Naive B cell (primary cell): ENCODE results near the gene BEND2. TPM values are rescaled to one million over a fixed set of nuclear protein-coding genes. Genes with fewer than 3 reads are reported as not detected.
"Not testable (repeated sequence)": the region's sequence is repeated elsewhere in the genome, so short reads cannot be mapped to it uniquely, and the experiment has no call there.

Experiments
- ATAC-seq, 2 donors: fragments of 150-1000 bp; cut with Tn5 transposase; 2 replicates each; pipeline ENCODE4 v1.10.0; 2021; ENCODE audit warnings: low read depth in 2 of 2, mild to moderate bottlenecking in 2 of 2, moderate library complexity in 2 of 2
- DNase-seq: peaks from one replicate; pipeline ENCODE4 v3.0.0; 2022
- H3K27ac Mint-ChIP-seq, 6 donors: one replicate each; pipeline ENCODE4 v1.8.0; 2020 to 2022; ENCODE audit warnings: mild to moderate bottlenecking in 6 of 6, mixed read lengths in 6 of 6, moderate library complexity in 5 of 6, inconsistent platforms in 2 of 6
- H3K27me3 Mint-ChIP-seq, 3 donors: one replicate each; pipeline ENCODE4 v1.8.0; 2021 to 2022; ENCODE audit warnings: mixed read lengths in 3 of 3, mild to moderate bottlenecking in 1 of 3
- H3K36me3 Mint-ChIP-seq, 2 donors: one replicate each; pipeline ENCODE4 v1.8.0; 2020 to 2022; ENCODE audit warnings: mixed read lengths in 2 of 2, inconsistent platforms in 1 of 2, mild to moderate bottlenecking in 1 of 2
- H3K4me1 Mint-ChIP-seq, 3 donors: one replicate each; pipeline ENCODE4 v1.8.0; 2020 to 2022; ENCODE audit warnings: mixed read lengths in 3 of 3, inconsistent platforms in 1 of 3, mild to moderate bottlenecking in 1 of 3, moderate library complexity in 1 of 3
- H3K4me3 Mint-ChIP-seq, 8 donors: one replicate each; pipeline ENCODE4 v1.8.0; 2020 to 2022; ENCODE audit warnings: mild to moderate bottlenecking in 8 of 8, mixed read lengths in 8 of 8, moderate library complexity in 8 of 8, inconsistent platforms in 2 of 8
- H3K9me3 Mint-ChIP-seq, 7 donors: one replicate each; pipeline ENCODE4 v1.8.0; 2020 to 2022; ENCODE audit warnings: mixed read lengths in 7 of 7, mild to moderate bottlenecking in 5 of 7, inconsistent platforms in 2 of 7, moderate library complexity in 1 of 7
- polyA plus RNA-seq, 6 donors: library from polyadenylated mRNA; unstranded; fragments of 300-500 nt; fragmentation: Illumina TruSeq; gene quantifications; one replicate each; pipeline ENCODE4 v1.2.3, GENCODE V29; 2021; ENCODE audit warnings: low read depth in 6 of 6

Gene BEND2
- under 1 TPM in 4 of 6 donors, not detected in 2; 0.16 to 0.32 (median 0.28) TPM for polyA plus RNA-seq

- H3K4me1 Mint-ChIP-seq, result no peaks in the 10 kb centered on the region
- H3K27ac Mint-ChIP-seq, result no peak within 1 kb of the TSS
- DNase-seq, result no peak
- no peaks in the 10 kb centered on the region for H3K36me3 Mint-ChIP-seq
- H3K27me3 Mint-ChIP-seq, result no peaks in the 10 kb centered on the region
- ATAC-seq, result no peak
- H3K9me3 Mint-ChIP-seq, result peaks cover 1 to 26% (median 10%) of the 10 kb centered on the region in 7 donors
- no peak within 1 kb of the TSS for H3K4me3 Mint-ChIP-seq
Observed at GRCh38 chrX:18220786-18221185, at the start of gene BEND2. TSS of gene BEND2 (minus strand) at chrX:18220886. CDS start at chrX:18220750, 136 bp downstream.

- Mint-ChIP-seq H3K27me3 (no peaks in the 10 kb centered on the region), H3K4me1 (no peaks in the 10 kb centered on the region), H3K4me3 (no peak overlapping the region), H3K36me3 (no peaks in the 10 kb centered on the region), H3K9me3 (peaks cover 0 to 5% (median 0%) of the 10 kb centered on the region in 7 donors), H3K27ac (peak overlapping the region in 2 of 6 donors; percentile 39 to 70)
- DNase-seq (no peak), ATAC-seq (no peak)
Observed at GRCh38 chrX:18255059-18255458, 34.4 kb upstream of the BEND2 start.

- DNase-seq (no peak), ATAC-seq (no peak)
- Mint-ChIP-seq H3K4me3 (no peak overlapping the region), H3K36me3 (no peaks in the 10 kb centered on the region), H3K27me3 (no peaks in the 10 kb centered on the region), H3K4me1 (no peaks in the 10 kb centered on the region), H3K9me3 (peaks cover 0 to 8% (median 0%) of the 10 kb centered on the region in 7 donors), H3K27ac (no peak overlapping the region)
Observed at GRCh38 chrX:18252644-18253359, 32.1 kb upstream of the BEND2 start.

GRCh38 chrX:18229646-18230045, 9.0 kb upstream of the BEND2 start:
- H3K4me3 Mint-ChIP-seq, H3K27me3 Mint-ChIP-seq, H3K4me1 Mint-ChIP-seq, DNase-seq, H3K36me3 Mint-ChIP-seq, H3K27ac Mint-ChIP-seq, ATAC-seq, H3K9me3 Mint-ChIP-seq: not testable (repeated sequence)

GRCh38 chrX:18228069-18228468, 7.4 kb upstream of the BEND2 start:
- H3K27ac Mint-ChIP-seq, result no peak overlapping the region
- DNase-seq (no peak), ATAC-seq (no peak)
- no peaks in the 10 kb centered on the region for H3K36me3 Mint-ChIP-seq
- H3K4me3 Mint-ChIP-seq, result no peak overlapping the region
- H3K4me1 Mint-ChIP-seq, result no peaks in the 10 kb centered on the region
- H3K9me3 Mint-ChIP-seq, result peaks cover 0 to 2% (median 0%) of the 10 kb centered on the region in 7 donors
- no peaks in the 10 kb centered on the region for H3K27me3 Mint-ChIP-seq

- peaks cover 0 to 2% (median 0%) of the 10 kb centered on the region in 7 donors for H3K9me3 Mint-ChIP-seq
- peak overlapping the region in 1 of 8 donors; percentile 41 for H3K4me3 Mint-ChIP-seq
- H3K4me1 Mint-ChIP-seq, result no peaks in the 10 kb centered on the region
- ATAC-seq, result no peak
- no peak for DNase-seq
- H3K27ac Mint-ChIP-seq, result no peak overlapping the region
- no peaks in the 10 kb centered on the region for H3K27me3 Mint-ChIP-seq
- no peaks in the 10 kb centered on the region for H3K36me3 Mint-ChIP-seq
Observed at GRCh38 chrX:18227458-18227857, 6.8 kb upstream of the BEND2 start.

- no peak overlapping the region for H3K4me3 Mint-ChIP-seq
- no peaks in the 10 kb centered on the region for H3K36me3 Mint-ChIP-seq
- no peak for ATAC-seq
- H3K9me3 Mint-ChIP-seq, result peaks cover 0 to 2% (median 0%) of the 10 kb centered on the region in 7 donors
- no peak overlapping the region for H3K27ac Mint-ChIP-seq
- no peaks in the 10 kb centered on the region for H3K4me1 Mint-ChIP-seq
- no peak for DNase-seq
- peaks cover 0 to 9% (median 0%) of the 10 kb centered on the region in 3 donors for H3K27me3 Mint-ChIP-seq
Observed at GRCh38 chrX:18210470-18210869, 10.2 kb downstream of the BEND2 start.

- DNase-seq (no peak), ATAC-seq (no peak)
- Mint-ChIP-seq H3K4me1 (no peaks in the 10 kb centered on the region), H3K36me3 (no peaks in the 10 kb centered on the region), H3K9me3 (peaks cover 0 to 3% (median 0%) of the 10 kb centered on the region in 7 donors), H3K4me3 (no peak overlapping the region), H3K27ac (no peak overlapping the region), H3K27me3 (peaks cover 0 to 9% (median 0%) of the 10 kb centered on the region in 3 donors)
Observed at GRCh38 chrX:18206657-18207056, 14.0 kb downstream of the BEND2 start.

- peaks cover 0 to 9% (median 0%) of the 10 kb centered on the region in 3 donors for H3K27me3 Mint-ChIP-seq
- no peaks in the 10 kb centered on the region for H3K36me3 Mint-ChIP-seq
- DNase-seq (no peak), ATAC-seq (no peak)
- no peak overlapping the region for H3K4me3 Mint-ChIP-seq
- no peaks in the 10 kb centered on the region for H3K4me1 Mint-ChIP-seq
- H3K27ac Mint-ChIP-seq, result no peak overlapping the region
- H3K9me3 Mint-ChIP-seq, result peaks cover 0 to 8% (median 0%) of the 10 kb centered on the region in 7 donors
Observed at GRCh38 chrX:18203631-18204030, 17.1 kb downstream of the BEND2 start.

GRCh38 chrX:18194688-18195087, 26.0 kb downstream of the BEND2 start:
- Mint-ChIP-seq H3K27ac (no peak overlapping the region), H3K4me3 (no peak overlapping the region), H3K36me3 (no peaks in the 10 kb centered on the region), H3K27me3 (no peaks in the 10 kb centered on the region), H3K9me3 (peaks cover 0 to 10% (median 1%) of the 10 kb centered on the region in 7 donors), H3K4me1 (no peaks in the 10 kb centered on the region)
- no peak for ATAC-seq
- DNase-seq, result no peak

GRCh38 chrX:18179446-18179845, 41.2 kb downstream of the BEND2 start:
- no peak for DNase-seq
- no peak for ATAC-seq
- H3K27ac Mint-ChIP-seq, result no peak overlapping the region
- no peaks in the 10 kb centered on the region for H3K4me1 Mint-ChIP-seq
- H3K4me3 Mint-ChIP-seq, result no peak overlapping the region
- H3K27me3 Mint-ChIP-seq, result peaks cover 3 to 14% (median 6%) of the 10 kb centered on the region in 3 donors
- H3K9me3 Mint-ChIP-seq, result peaks cover 0 to 4% (median 2%) of the 10 kb centered on the region in 7 donors
- H3K36me3 Mint-ChIP-seq, result no peaks in the 10 kb centered on the region

- H3K4me3 Mint-ChIP-seq, result no peak overlapping the region
- H3K4me1 Mint-ChIP-seq, result no peaks in the 10 kb centered on the region
- peaks cover 0 to 3% (median 0%) of the 10 kb centered on the region in 7 donors for H3K9me3 Mint-ChIP-seq
- H3K27ac Mint-ChIP-seq, result no peak overlapping the region
- H3K36me3 Mint-ChIP-seq, result no peaks in the 10 kb centered on the region
- no peak for ATAC-seq
- H3K27me3 Mint-ChIP-seq, result no peaks in the 10 kb centered on the region
- no peak for DNase-seq
Observed at GRCh38 chrX:18174971-18175370, 45.7 kb downstream of the BEND2 start.

GRCh38 chrX:18174209-18174608, 46.5 kb downstream of the BEND2 start:
- Mint-ChIP-seq H3K9me3 (peaks cover 0 to 3% (median 0%) of the 10 kb centered on the region in 7 donors), H3K36me3 (no peaks in the 10 kb centered on the region), H3K27ac (no peak overlapping the region), H3K27me3 (no peaks in the 10 kb centered on the region), H3K4me3 (no peak overlapping the region), H3K4me1 (no peaks in the 10 kb centered on the region)
- DNase-seq (no peak), ATAC-seq (no peak)

GRCh38 chrX:18173494-18174180, 47.0 kb downstream of the BEND2 start:
- H3K4me1 Mint-ChIP-seq, result no peaks in the 10 kb centered on the region
- DNase-seq (no peak), ATAC-seq (no peak)
- H3K4me3 Mint-ChIP-seq, result no peak overlapping the region
- H3K9me3 Mint-ChIP-seq, result peaks cover 0 to 3% (median 0%) of the 10 kb centered on the region in 7 donors
- H3K27me3 Mint-ChIP-seq, result no peaks in the 10 kb centered on the region
- H3K36me3 Mint-ChIP-seq, result no peaks in the 10 kb centered on the region
- H3K27ac Mint-ChIP-seq, result no peak overlapping the region
